Endothelial cell of umbilical vein (primary cell): ENCODE results near the gene MACROD2. TPM values are rescaled to one million over a fixed set of nuclear protein-coding genes. Genes with fewer than 3 reads are reported as not detected.
A peak's percentile ranks its signal among the peaks of the same experiment; 100 is the strongest.

Source experiments
- BruUV-seq: library from RNA; stranded (reverse); fragments of 400-500 nt; replicated peaks from 2 replicates; lab custom pipeline; 2021; lab: Mats Ljungman, UMichigan
- CTCF ChIA-PET: fragments of 300-600, 350-600 bp; sonication (Branson Sonifier 250); formaldehyde crosslinking; loops from one replicate; lab custom pipeline; 2021; ENCODE audit warnings: antibody characterized with exemption, inconsistent platforms; lab: Charles Lee
- POLR2A ChIA-PET: fragments of 300-600, 350-600 bp; sonication (Branson Sonifier 250); formaldehyde crosslinking; loops from one replicate; lab custom pipeline; 2021; ENCODE audit warnings: antibody characterized with exemption, inconsistent platforms; lab: Charles Lee
- DNase-seq: peaks from one replicate; pipeline ENCODE4 v3.0.0-alpha.2; 2011; ENCODE audit warnings: low read depth, low spot score
- FAIRE-seq: peaks from 2 replicates; lab custom pipeline; 2011; peaks lifted over from hg19 to GRCh38; lab: Jason Lieb, UNC
- H2AFZ ChIP-seq: 2 replicates; pipeline ENCODE4 v1.6.0; 2012; ENCODE audit warnings: low read depth, low read length, control low read depth, inconsistent platforms
- H3K27ac ChIP-seq: 2 replicates; pipeline ENCODE4 v1.5.1; 2011; ENCODE audit warnings: low read depth, mild to moderate bottlenecking, control low read depth, low read length, moderate library complexity; ENCODE audit not compliant: insufficient read depth
- H3K27me3 ChIP-seq, 2 experiments: 2 replicates each; pipeline versions ENCODE4 v1.6.0 to v1.6.1; 2011; ENCODE audit warnings: low read length in 2 of 2, mixed read lengths in 1 of 2; ENCODE audit not compliant: control insufficient read depth in 2 of 2, insufficient read depth in 2 of 2
- H3K36me3 ChIP-seq, 2 experiments: 2 replicates in 1 of 2; 3 replicates in 1 of 2; pipeline ENCODE4 v1.5.1; 2011; ENCODE audit warnings: low read length in 2 of 2, mild to moderate bottlenecking in 1 of 2, moderate library complexity in 1 of 2; ENCODE audit not compliant: control insufficient read depth in 2 of 2, insufficient read depth in 2 of 2; ENCODE audit errors: extremely low read depth in 1 of 2
- H3K4me1 ChIP-seq: 3 replicates; pipeline ENCODE4 v1.5.1; 2011; ENCODE audit warnings: mild to moderate bottlenecking, low read length; ENCODE audit not compliant: control insufficient read depth, insufficient read depth; ENCODE audit errors: extremely low read depth
- H3K4me2 ChIP-seq: 2 replicates; pipeline ENCODE4 v1.6.1; 2011; ENCODE audit warnings: low read length, control low read depth, mixed read lengths; ENCODE audit not compliant: insufficient read depth
- H3K4me3 ChIP-seq, 3 experiments: fragments of 200-600 bp in 1 of 3; sonication (generic), shearing (Covaris generic) in 1 of 3; replicated peaks in 1 of 3; 2 replicates each; pipeline ENCODE4 v1.5.1; 2011 to 2016; ENCODE audit warnings: control low read depth in 3 of 3, low read length in 3 of 3, mild to moderate bottlenecking in 2 of 3, inconsistent platforms in 1 of 3, low read depth in 1 of 3, moderate library complexity in 1 of 3; ENCODE audit not compliant: insufficient read depth in 1 of 3
- H3K79me2 ChIP-seq: 2 replicates; pipeline ENCODE4 v1.6.0; 2012; ENCODE audit warnings: low read length, inconsistent platforms; ENCODE audit not compliant: control insufficient read depth, insufficient read depth
- H3K9ac ChIP-seq: replicated peaks from 2 replicates; pipeline ENCODE3; 2011; ENCODE audit warnings: low read length, control low read depth; ENCODE audit not compliant: insufficient read depth; ENCODE audit errors: extremely low read depth
- H3K9me1 ChIP-seq: replicated peaks from 3 replicates; pipeline ENCODE4 v1.6.0; 2011; ENCODE audit warnings: mild to moderate bottlenecking, low read length; ENCODE audit not compliant: control insufficient read depth, insufficient read depth; ENCODE audit errors: extremely low read depth
- H3K9me3 ChIP-seq: replicated peaks from 2 replicates; pipeline ENCODE4 v1.5.1; 2012; ENCODE audit warnings: low read length, inconsistent platforms; ENCODE audit not compliant: control insufficient read depth, insufficient read depth
- H4K20me1 ChIP-seq: replicated peaks from 2 replicates; pipeline ENCODE3; 2011; ENCODE audit warnings: mild to moderate bottlenecking, low read length; ENCODE audit not compliant: control insufficient read depth, insufficient read depth; ENCODE audit errors: extremely low read depth
- CTCF ChIP-seq, 2 donors: IDR thresholded peaks; 1 replicate in 1 of 2; 2 replicates in 1 of 2; pipeline ENCODE4 v1.5.1; 2011; ENCODE audit warnings: low read length in 2 of 2, mild to moderate bottlenecking in 2 of 2, moderate library complexity in 2 of 2, control low read depth in 1 of 2, inconsistent platforms in 1 of 2, low read depth in 1 of 2; ENCODE audit not compliant: insufficient read depth in 1 of 2; ENCODE audit errors: extremely low read depth in 1 of 2
- EZH2 ChIP-seq: IDR thresholded peaks from 2 replicates; pipeline ENCODE4 v1.6.1; 2012; ENCODE audit warnings: borderline replicate concordance, low read depth, mild to moderate bottlenecking, moderate library complexity, low read length, inconsistent platforms; ENCODE audit not compliant: severe bottlenecking
- FOS ChIP-seq: IDR thresholded peaks from 2 replicates; pipeline ENCODE4 v1.6.1; 2011; ENCODE audit warnings: mild to moderate bottlenecking, low read length, moderate library complexity, borderline replicate concordance; ENCODE audit not compliant: insufficient read depth
- JUN ChIP-seq: IDR thresholded peaks from 2 replicates; pipeline ENCODE4 v1.6.1; 2011; ENCODE audit warnings: borderline replicate concordance, low read depth; ENCODE audit not compliant: insufficient read length, insufficient read depth
- MAX ChIP-seq: IDR thresholded peaks from 2 replicates; pipeline ENCODE4 v1.6.1; 2011; ENCODE audit not compliant: insufficient read depth, insufficient read length
- MYC ChIP-seq: IDR thresholded peaks from one replicate; pipeline ENCODE4 v1.6.1; 2011; ENCODE audit warnings: mild to moderate bottlenecking, low read depth, low read length
- POLR2A ChIP-seq: IDR thresholded peaks from 2 replicates; pipeline ENCODE4 v1.6.1; 2012; ENCODE audit warnings: low read depth, mild to moderate bottlenecking, control low read depth, low read length
- POLR2AphosphoS5 ChIP-seq: IDR thresholded peaks from 2 replicates; pipeline ENCODE4 v1.6.1; 2012; ENCODE audit warnings: low read depth, mild to moderate bottlenecking, control low read depth, low read length, moderate library complexity; ENCODE audit not compliant: insufficient read depth
- dilution Hi-C: fragments of 300-500 bp; cut with MboI; formaldehyde crosslinking; loops from one replicate; pipeline ENCODE4 v1.15.0; 2019; ENCODE audit warnings: low sequenced_read_pairs; ENCODE audit not compliant: extremely low pct_ligation_motif_present
- intact Hi-C: fragments of 100-400 bp; cut with micrococcal nuclease; formaldehyde crosslinking; loops from one replicate; pipeline ENCODE4 v1.10.0; 2022
- polyA plus RNA-seq, 4 experiments: library from polyadenylated mRNA; depleted of rRNA in 3 of 4; stranded (reverse) in 3 of 4; unstranded in 1 of 4; fragments of >200 nt; gene quantifications; 2 replicates each; pipeline versions ENCODE4 v1.2.1 to v1.2.3, GENCODE V29; 2011 to 2012; ENCODE audit warnings: missing spikeins in 1 of 4
- total RNA-seq: library from RNA; stranded (reverse); gene quantifications from 2 replicates; pipeline ENCODE4 v1.2.3, GENCODE V29; 2021

Gene MACROD2
- total and polyA plus RNA-seq, 2 donors (not counting 3 experiments of a cell fraction or from before 2014, with no cell fraction given): 0.11 to 0.73 TPM

DNA sequence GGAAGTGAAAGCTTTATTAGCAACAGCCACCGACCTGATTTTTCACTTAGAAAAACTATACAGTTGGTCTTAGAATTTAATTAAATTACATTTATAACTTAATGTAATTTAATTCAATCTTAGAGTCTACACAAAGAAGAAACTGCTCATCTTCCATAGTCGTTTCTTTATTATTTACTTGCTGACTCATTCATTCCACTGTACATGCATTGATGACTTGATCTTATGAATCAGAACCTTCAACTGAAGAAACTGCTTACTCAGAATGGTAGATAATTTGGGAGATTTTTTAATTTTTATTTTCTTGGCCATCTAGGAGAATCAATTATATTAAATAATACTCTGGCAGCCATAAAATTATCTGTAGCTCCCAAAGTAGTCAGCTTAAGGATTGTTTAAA lies 1363.7 kb downstream of the MACROD2 start:
- dilution Hi-C loops: no loop called here
- Histone ChIP-seq H4K20me1 (no peaks in the 10 kb centered on the region), H3K4me3 (no peak overlapping the region), H3K9me3 (no peaks in the 10 kb centered on the region), H3K4me1 (no peaks in the 10 kb centered on the region), H3K9ac (no peak overlapping the region), H2AFZ (no peak overlapping the region), H3K79me2 (no peaks in the 10 kb centered on the region), H3K36me3 (no peaks in the 10 kb centered on the region), H3K9me1 (no peaks in the 10 kb centered on the region), H3K4me2 (no peak overlapping the region), H3K27ac (no peak overlapping the region), H3K27me3 (no peaks in the 10 kb centered on the region)
- BruUV-seq: no TSS peak
- ChIA-PET CTCF (no interaction called here), POLR2A (no interaction called here)
- TF ChIP-seq MAX (no peak), POLR2AphosphoS5 (no peak), POLR2A (no peak), EZH2 (no peak), MYC (no peak), FOS (peak; percentile 10), JUN (no peak), CTCF (IDR thresholded peaks at IDR 0.05; ENCODE audit: extremely low read depth in 1 of 2, insufficient read depth in 1 of 2, low read depth in 1 of 2, low read length in 2 of 2) (no peak)
- DNase-seq: no peak
- FAIRE-seq: no peak
- intact Hi-C loops: no loop called here
